ENCODE data around the gene ERC2.

DNA sequence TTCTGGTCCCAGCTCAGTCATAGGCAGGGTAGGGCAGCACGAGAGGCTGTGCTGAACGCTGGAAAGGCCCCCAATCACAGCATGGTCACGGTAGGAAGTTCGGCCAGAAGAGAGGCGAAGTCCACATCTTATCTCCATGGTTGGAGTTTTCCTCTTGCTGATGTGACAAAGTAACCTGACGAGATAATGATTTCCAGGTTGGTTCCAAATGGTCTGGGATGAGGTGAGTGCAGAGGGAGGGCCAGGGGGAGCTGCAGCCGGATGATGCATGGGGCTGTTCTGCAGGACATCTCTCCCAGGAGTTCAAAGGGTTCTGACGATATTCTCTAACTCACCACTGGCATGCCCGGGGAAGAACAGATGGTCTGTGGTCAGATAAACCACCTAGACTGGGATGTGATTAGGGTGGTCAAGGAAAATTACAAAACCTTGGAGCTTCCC lies 898.0 kb downstream of the ERC2 start:
- TF ChIP-seq CTCF (IDR thresholded peaks at IDR 0.05; ENCODE audit: low read depth, low read length) (no peak), POLR2A (IDR thresholded peaks at IDR 0.05; ENCODE audit: extremely low read depth, insufficient read length) (no peak)

Data from NB4 (cell line).